PC-3 (cell line): ENCODE results near the gene PIGQ. TPM values are rescaled to one million over a fixed set of nuclear protein-coding genes. Genes with fewer than 3 reads are reported as not detected.

Source experiments
- ATAC-seq: fragments of 200-7000 bp; cut with Tn5 transposase; 2 replicates; pipeline ENCODE4 v1.9.1; 2020; ENCODE audit warnings: mild to moderate bottlenecking, moderate library complexity
- BruUV-seq: library from RNA; stranded (reverse); fragments of 400-500 nt; replicated peaks from 2 replicates; lab custom pipeline; 2021; lab: Mats Ljungman, UMichigan
- CTCF ChIA-PET: fragments of 300-600 bp; sonication (Branson Sonifier 250); formaldehyde crosslinking; loops from one replicate; lab custom pipeline; 2022; ENCODE audit warnings: antibody characterized with exemption; lab: Charles Lee
- POLR2A ChIA-PET: fragments of 300-600 bp; sonication (Branson Sonifier 250); formaldehyde crosslinking; loops from one replicate; lab custom pipeline; 2022; ENCODE audit warnings: antibody characterized with exemption; ENCODE audit not compliant: unreplicated experiment; lab: Charles Lee
- DNase-seq: peaks from one replicate; pipeline ENCODE4 v3.0.0-alpha.2; 2015
- H2AFZ ChIP-seq: fragments of 300-600 bp; sonication (generic); 2 replicates; pipeline ENCODE4 v1.6.0; 2016; ENCODE audit warnings: antibody characterized with exemption, low read length
- H3F3A ChIP-seq: fragments of 300-600 bp; sonication (generic); one replicate; pipeline ENCODE4 v1.6.0; 2017; ENCODE audit warnings: antibody characterized with exemption, low read length, control low read depth, mild to moderate bottlenecking; ENCODE audit not compliant: unreplicated experiment
- H3K27ac ChIP-seq: fragments of 300-600 bp; sonication (generic); 2 replicates; pipeline ENCODE4 v1.5.1; 2016; ENCODE audit warnings: mild to moderate bottlenecking, low read length
- H3K27me3 ChIP-seq: fragments of 300-600 bp; sonication (generic); 2 replicates; pipeline ENCODE4 v1.6.1; 2016; ENCODE audit warnings: low read length, mixed read lengths
- H3K36me3 ChIP-seq: fragments of 300-600 bp; sonication (generic); 2 replicates; pipeline ENCODE4 v1.6.1; 2016; ENCODE audit warnings: low read depth, mixed run types, low read length, mixed read lengths
- H3K4me1 ChIP-seq: fragments of 300-600 bp; sonication (generic); 2 replicates; pipeline ENCODE4 v1.5.1; 2016; ENCODE audit warnings: low read length; ENCODE audit not compliant: insufficient read depth
- H3K4me2 ChIP-seq: fragments of 300-600 bp; sonication (generic); 2 replicates; pipeline ENCODE4 v1.6.0; 2016; ENCODE audit warnings: low read length
- H3K4me3 ChIP-seq: fragments of 300-600 bp; sonication (generic); 2 replicates; pipeline ENCODE4 v1.5.1; 2016; ENCODE audit warnings: mild to moderate bottlenecking, low read length, mixed read lengths
- H3K79me2 ChIP-seq: fragments of 300-600 bp; sonication (generic); 2 replicates; pipeline ENCODE4 v1.6.1; 2017; ENCODE audit warnings: low read length, mixed read lengths
- H3K9ac ChIP-seq: fragments of 300-600 bp; sonication (generic); 2 replicates; pipeline ENCODE4 v1.6.0; 2016; ENCODE audit warnings: mild to moderate bottlenecking, low read length
- H3K9me2 ChIP-seq: fragments of 300-600 bp; sonication (generic); replicated peaks from 2 replicates; pipeline ENCODE4 v1.6.1; 2016; ENCODE audit warnings: mixed run types, low read length, mixed read lengths
- H3K9me3 ChIP-seq: fragments of 300-600 bp; sonication (generic); 2 replicates; pipeline ENCODE4 v1.6.1; 2016; ENCODE audit warnings: low read length, mixed read lengths
- H4K20me1 ChIP-seq: fragments of 300-600 bp; sonication (generic); 2 replicates; pipeline ENCODE4 v1.6.1; 2016; ENCODE audit warnings: low read length, mixed read lengths
- EZH2 ChIP-seq: fragments of 300-600 bp; sonication (generic); IDR thresholded peaks from one replicate; pipeline ENCODE4 v1.6.1; 2017; ENCODE audit warnings: antibody characterized with exemption, mild to moderate bottlenecking, low read length; ENCODE audit not compliant: unreplicated experiment
- EZH2phosphoT487 ChIP-seq: fragments of 300-600 bp; sonication (generic); IDR thresholded peaks from 2 replicates; pipeline ENCODE4 v1.6.1; 2018; ENCODE audit warnings: mild to moderate bottlenecking, antibody characterized with exemption, low read length, borderline replicate concordance
- intact Hi-C: fragments of 100-400 bp; cut with micrococcal nuclease; formaldehyde crosslinking; loops from 2 replicates; pipeline ENCODE4 v1.9.0; 2023
- total RNA-seq: library from RNA; depleted of rRNA; stranded (reverse); fragments of >200 nt; gene quantifications from 2 replicates; pipeline ENCODE4 v1.2.3, GENCODE V29; 2014
- TF ChIP-seq, protein P1 (sequence below): fragments of 300-600 bp; sonication (generic); conservative IDR thresholded peaks from 2 replicates; pipeline ENCODE4 v1.5.1; 2017; ENCODE audit warnings: antibody characterized with exemption, low read depth, mild to moderate bottlenecking, low read length

Gene PIGQ
- total RNA-seq, 1 experiment from 2014 or later, result 36.0 TPM

DNA sequence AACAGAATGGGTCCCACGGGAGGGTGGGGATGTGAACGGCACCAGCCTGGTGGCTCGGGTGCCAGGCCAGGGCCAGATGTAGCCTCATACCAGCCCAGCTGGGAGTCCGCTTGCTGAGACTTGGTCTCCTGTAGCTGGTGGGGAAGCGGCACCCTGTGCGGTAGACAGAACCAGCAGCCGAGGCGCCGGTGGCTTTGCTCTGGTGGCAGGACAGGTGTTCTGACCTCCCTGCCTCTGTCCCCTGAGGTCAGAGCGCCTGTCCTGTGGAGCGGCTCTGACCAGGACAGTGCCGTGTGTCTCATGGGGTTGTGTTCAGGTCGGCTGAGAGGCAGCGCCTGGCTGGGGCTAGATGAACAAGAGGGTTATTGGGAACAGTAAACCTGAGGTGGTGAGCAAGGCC, 40.2 kb downstream of the PIGQ start:
- ATAC-seq, result no peak
- Histone ChIP-seq H3K4me1 (no peaks in the 10 kb centered on the region), H3K9me2 (no peaks in the 10 kb centered on the region), H3K9me3 (no peaks in the 10 kb centered on the region), H3K79me2 (peaks cover 8% of the 10 kb centered on the region; the same call in 1 of the 2 replicates), H2AFZ (no peak overlapping the region), H3K4me2 (no peak overlapping the region), H3K27me3 (no peaks in the 10 kb centered on the region), H3F3A (no peaks in the 10 kb centered on the region), H3K9ac (no peak overlapping the region), H3K27ac (no peak overlapping the region), H3K36me3 (no peaks in the 10 kb centered on the region), H4K20me1 (no peaks in the 10 kb centered on the region), H3K4me3 (no peak overlapping the region)
- intact Hi-C loops, result no loop called here
- TF ChIP-seq EZH2, result no peak
- no peak for TF ChIP-seq EZH2phosphoT487
- TF ChIP-seq, protein P1, sequence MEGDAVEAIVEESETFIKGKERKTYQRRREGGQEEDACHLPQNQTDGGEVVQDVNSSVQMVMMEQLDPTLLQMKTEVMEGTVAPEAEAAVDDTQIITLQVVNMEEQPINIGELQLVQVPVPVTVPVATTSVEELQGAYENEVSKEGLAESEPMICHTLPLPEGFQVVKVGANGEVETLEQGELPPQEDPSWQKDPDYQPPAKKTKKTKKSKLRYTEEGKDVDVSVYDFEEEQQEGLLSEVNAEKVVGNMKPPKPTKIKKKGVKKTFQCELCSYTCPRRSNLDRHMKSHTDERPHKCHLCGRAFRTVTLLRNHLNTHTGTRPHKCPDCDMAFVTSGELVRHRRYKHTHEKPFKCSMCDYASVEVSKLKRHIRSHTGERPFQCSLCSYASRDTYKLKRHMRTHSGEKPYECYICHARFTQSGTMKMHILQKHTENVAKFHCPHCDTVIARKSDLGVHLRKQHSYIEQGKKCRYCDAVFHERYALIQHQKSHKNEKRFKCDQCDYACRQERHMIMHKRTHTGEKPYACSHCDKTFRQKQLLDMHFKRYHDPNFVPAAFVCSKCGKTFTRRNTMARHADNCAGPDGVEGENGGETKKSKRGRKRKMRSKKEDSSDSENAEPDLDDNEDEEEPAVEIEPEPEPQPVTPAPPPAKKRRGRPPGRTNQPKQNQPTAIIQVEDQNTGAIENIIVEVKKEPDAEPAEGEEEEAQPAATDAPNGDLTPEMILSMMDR, result no peak
- CTCF ChIA-PET, result no interaction called here
- POLR2A ChIA-PET, result no interaction called here
- no TSS peak for BruUV-seq
- DNase-seq, result no peak

GRCh38 chr16:610513-611381, 41.0 kb downstream of the PIGQ start:
- Histone ChIP-seq H3K9me2 (no peaks in the 10 kb centered on the region), H3K9me3 (no peaks in the 10 kb centered on the region), H4K20me1 (no peaks in the 10 kb centered on the region), H3K79me2 (0 out of 2 replicates have a peak, but pooled peaks cover under 1% of the 10 kb centered on the region), H3K4me3 (no peak overlapping the region), H2AFZ (no peak overlapping the region), H3K36me3 (no peaks in the 10 kb centered on the region), H3K9ac (no peak overlapping the region), H3K4me1 (no peaks in the 10 kb centered on the region), H3F3A (no peaks in the 10 kb centered on the region), H3K4me2 (no peak overlapping the region), H3K27ac (no peak overlapping the region), H3K27me3 (no peaks in the 10 kb centered on the region)
- POLR2A ChIA-PET, result no interaction called here
- CTCF ChIA-PET, result no interaction called here
- TF ChIP-seq EZH2, result no peak
- TF ChIP-seq EZH2phosphoT487, result no peak
- TF ChIP-seq, protein P1, result peak; percentile 57
- ATAC-seq (peak; percentile 24; the same call in 1 of the 2 replicates), DNase-seq (no peak)
- intact Hi-C loops, result no loop called here
- no TSS peak for BruUV-seq

GRCh38 chr16:615122-615521, 45.4 kb downstream of the PIGQ start:
- Histone ChIP-seq H3K27me3 (no peaks in the 10 kb centered on the region), H3K4me2 (no peak overlapping the region), H3K4me1 (no peaks in the 10 kb centered on the region), H3K4me3 (no peak overlapping the region), H2AFZ (no peak overlapping the region), H3K9ac (no peak overlapping the region), H3F3A (no peaks in the 10 kb centered on the region), H3K9me2 (no peaks in the 10 kb centered on the region), H3K27ac (no peak overlapping the region), H4K20me1 (no peaks in the 10 kb centered on the region), H3K36me3 (no peaks in the 10 kb centered on the region), H3K79me2 (no peaks in the 10 kb centered on the region), H3K9me3 (no peaks in the 10 kb centered on the region)
- TF ChIP-seq EZH2phosphoT487 (no peak), EZH2 (no peak)
- TF ChIP-seq, protein P1, result no peak
- DNase-seq (no peak), ATAC-seq (no peak)
- intact Hi-C loops, result no loop called here
- POLR2A ChIA-PET, result no interaction called here
- CTCF ChIA-PET, result no interaction called here
- BruUV-seq, result no TSS peak
